H9 (cell line): Measurements from ENCODE around the gene DRD4. TPM values are rescaled to one million over a fixed set of nuclear protein-coding genes. Genes with fewer than 3 reads are reported as not detected.

Experiments used
- DNase-seq: peaks from one replicate; pipeline ENCODE4 v3.0.0-alpha.2; 2017
- H2AFZ ChIP-seq: one replicate; pipeline ENCODE4 v1.6.1; 2013; ENCODE audit warnings: mild to moderate bottlenecking, low read length, control low read depth, moderate library complexity
- H2AK5ac ChIP-seq: 2 replicates; pipeline ENCODE4 v1.6.1; 2013; ENCODE audit warnings: low read length, control low read depth, mixed read lengths; ENCODE audit not compliant: insufficient read length
- H2BK120ac ChIP-seq: one replicate; pipeline ENCODE4 v1.6.1; 2013; ENCODE audit warnings: low read depth, mild to moderate bottlenecking, low read length, control low read depth, inconsistent platforms; ENCODE audit not compliant: poor library complexity, severe bottlenecking
- H2BK12ac ChIP-seq: 2 replicates; pipeline ENCODE4 v1.6.1; 2013; ENCODE audit warnings: low read length, control low read depth, mixed read lengths, low read depth; ENCODE audit not compliant: insufficient read length
- H2BK15ac ChIP-seq: 2 replicates; pipeline ENCODE4 v1.6.1; 2013; ENCODE audit warnings: low read depth, low read length, control low read depth
- H2BK20ac ChIP-seq: one replicate; pipeline ENCODE4 v1.6.1; 2013; ENCODE audit warnings: low read depth, mild to moderate bottlenecking, low read length, control low read depth, inconsistent platforms; ENCODE audit not compliant: poor library complexity, severe bottlenecking
- H2BK5ac ChIP-seq: 2 replicates; pipeline ENCODE4 v1.6.1; 2013; ENCODE audit warnings: low read length, control low read depth, mixed read lengths; ENCODE audit not compliant: insufficient read length
- H3K14ac ChIP-seq: 2 replicates; pipeline ENCODE4 v1.6.1; 2013; ENCODE audit warnings: low read length, control low read depth; ENCODE audit not compliant: insufficient read depth
- H3K18ac ChIP-seq: 2 replicates; pipeline ENCODE4 v1.6.1; 2013; ENCODE audit warnings: low read depth, mild to moderate bottlenecking, mixed read lengths, low read length, control low read depth; ENCODE audit not compliant: insufficient read length
- H3K23ac ChIP-seq: 2 replicates; pipeline ENCODE4 v1.6.1; 2013; ENCODE audit warnings: low read length, control low read depth, mixed read lengths, low read depth; ENCODE audit not compliant: insufficient read length
- H3K23me2 ChIP-seq: 2 replicates; pipeline ENCODE4 v1.6.1; 2013; ENCODE audit warnings: low read depth, mild to moderate bottlenecking, mixed read lengths, low read length, control low read depth; ENCODE audit not compliant: insufficient read length, poor library complexity, severe bottlenecking
- H3K27ac ChIP-seq: 2 replicates; pipeline ENCODE4 v1.5.1; 2013; ENCODE audit warnings: low read length, control low read depth, mixed read lengths, low read depth; ENCODE audit not compliant: insufficient read length
- H3K27me3 ChIP-seq: 2 replicates; pipeline ENCODE4 v1.6.1; 2013; ENCODE audit warnings: low read length, control low read depth, inconsistent platforms; ENCODE audit not compliant: insufficient read depth
- H3K4ac ChIP-seq: 2 replicates; pipeline ENCODE4 v1.6.1; 2013; ENCODE audit warnings: low read depth, mild to moderate bottlenecking, control low read depth, inconsistent platforms, low read length, moderate library complexity
- H3K4me1 ChIP-seq: 2 replicates; pipeline ENCODE4 v1.6.1; 2013; ENCODE audit warnings: low read length, control low read depth, inconsistent platforms; ENCODE audit not compliant: insufficient read depth
- H3K4me2 ChIP-seq: 2 replicates; pipeline ENCODE4 v1.6.1; 2013; ENCODE audit warnings: low read length, control low read depth, mixed read lengths; ENCODE audit not compliant: insufficient read length, insufficient read depth
- H3K56ac ChIP-seq: 2 replicates; pipeline ENCODE4 v1.6.1; 2013; ENCODE audit warnings: low read depth, mild to moderate bottlenecking, mixed read lengths, low read length, control low read depth; ENCODE audit not compliant: insufficient read length
- H3K79me1 ChIP-seq: 2 replicates; pipeline ENCODE4 v1.6.1; 2013; ENCODE audit warnings: low read depth, mild to moderate bottlenecking, moderate library complexity, low read length, control low read depth, inconsistent platforms; ENCODE audit not compliant: insufficient read depth, poor library complexity, severe bottlenecking
- H3K79me2 ChIP-seq: 2 replicates; pipeline ENCODE4 v1.6.1; 2013; ENCODE audit warnings: low read length, control low read depth, inconsistent platforms; ENCODE audit not compliant: insufficient read depth
- H3K9ac ChIP-seq: 2 replicates; pipeline ENCODE4 v1.6.1; 2013; ENCODE audit warnings: low read length, control low read depth, mixed read lengths; ENCODE audit not compliant: insufficient read length; ENCODE audit errors: extremely low read depth
- H3K9me3 ChIP-seq: one replicate; pipeline ENCODE4 v1.6.1; 2013; ENCODE audit warnings: low read depth, low read length, inconsistent platforms; ENCODE audit not compliant: control insufficient read depth
- H3T11ph ChIP-seq: one replicate; pipeline ENCODE4 v1.6.1; 2013; ENCODE audit warnings: mild to moderate bottlenecking, low read length, control low read depth, inconsistent platforms
- H4K20me1 ChIP-seq: one replicate; pipeline ENCODE4 v1.6.1; 2013; ENCODE audit not compliant: control insufficient read depth, insufficient read length, insufficient read depth
- H4K5ac ChIP-seq: 2 replicates; pipeline ENCODE4 v1.6.1; 2013; ENCODE audit warnings: low read depth, mild to moderate bottlenecking, mixed read lengths, low read length, control low read depth; ENCODE audit not compliant: insufficient read length
- H4K8ac ChIP-seq: replicated peaks from 2 replicates; pipeline ENCODE4 v1.6.1; 2013; ENCODE audit warnings: low read length, control low read depth, mixed read lengths, low read depth; ENCODE audit not compliant: insufficient read length
- H4K91ac ChIP-seq: 2 replicates; pipeline ENCODE4 v1.6.1; 2013; ENCODE audit warnings: low read depth, mild to moderate bottlenecking, moderate library complexity, mixed read lengths, low read length, control low read depth; ENCODE audit not compliant: insufficient read length
- H3K27ac Mint-ChIP-seq, 3 experiments: 2 replicates in 2 of 3; 3 replicates in 1 of 3; pipeline ENCODE4 v1.8.0; 2020 to 2021; ENCODE audit warnings: mixed read lengths in 3 of 3, mild to moderate bottlenecking in 1 of 3, moderate library complexity in 1 of 3
- H3K27me3 Mint-ChIP-seq: 2 replicates; pipeline ENCODE4 v1.8.0; 2021; ENCODE audit warnings: low read depth, mild to moderate bottlenecking, moderate library complexity, mixed read lengths
- H3K36me3 Mint-ChIP-seq, 3 experiments: 2 replicates in 2 of 3; 3 replicates in 1 of 3; pipeline ENCODE4 v1.8.0; 2020 to 2021; ENCODE audit warnings: low read depth in 3 of 3, mixed read lengths in 3 of 3; ENCODE audit not compliant: insufficient read depth in 1 of 3
- H3K4me1 Mint-ChIP-seq, 2 experiments: 2 replicates each; pipeline ENCODE4 v1.8.0; 2020; ENCODE audit warnings: mixed read lengths in 2 of 2
- H3K4me3 Mint-ChIP-seq, 2 experiments: 2 replicates in 1 of 2; 3 replicates in 1 of 2; pipeline ENCODE4 v1.8.0; 2020 to 2021; ENCODE audit warnings: mild to moderate bottlenecking in 2 of 2, mixed read lengths in 2 of 2, moderate library complexity in 1 of 2
- H3K9me3 Mint-ChIP-seq, 2 experiments: 2 replicates in 1 of 2; 3 replicates in 1 of 2; pipeline ENCODE4 v1.8.0; 2020; ENCODE audit warnings: mild to moderate bottlenecking in 2 of 2, mixed read lengths in 2 of 2, moderate library complexity in 1 of 2
- WGBS: extraction: QIAGEN DNeasy Blood & Tissue Kit; methylation state at CpG from one replicate; pipeline ENCODE4 v1.1.7; 2013; ENCODE audit warnings: missing lambda C conversion rate, low lambda C conversion rate, mixed read lengths; ENCODE audit not compliant: insufficient read length; ENCODE audit errors: extremely low coverage; 5-methylcytosine and 5-hydroxymethylcytosine counted together
- total RNA-seq: library from RNA; stranded (reverse); gene quantifications from 2 replicates; pipeline ENCODE4 v1.2.1, GENCODE V29; 2021
- TF ChIP-seq, protein P1 (sequence below): fragments of 200-600 bp; sonication (generic); conservative IDR thresholded peaks from 3 replicates; pipeline ENCODE4 v1.8.0; 2021; ENCODE audit warnings: antibody characterized with exemption, mild to moderate bottlenecking

The DRD4 gene
- total RNA-seq, 1 experiment from 2014 or later, result 6.8 TPM

DNA sequence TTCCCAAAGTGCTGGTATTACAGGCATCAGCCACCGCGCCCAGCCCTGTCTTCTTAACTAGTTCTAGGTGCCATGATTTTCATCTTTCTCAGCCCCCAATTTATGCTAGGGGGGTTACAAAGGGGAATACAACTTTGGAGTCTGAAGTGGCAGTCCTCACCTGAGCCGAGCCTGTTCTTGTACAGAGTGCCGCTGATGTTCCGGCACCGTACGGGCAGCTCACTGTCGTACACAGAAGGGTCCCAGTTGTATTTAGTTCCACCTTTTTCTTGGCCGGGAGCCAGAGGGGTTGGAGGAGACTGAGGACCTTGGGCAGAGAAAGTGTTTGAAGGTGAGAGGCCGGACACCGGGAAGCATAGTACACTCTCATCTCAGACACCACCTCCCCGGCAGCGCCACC is 50.7 kb downstream of the DRD4 start:
- H2AK5ac ChIP-seq, result no peak overlapping the region
- H4K8ac ChIP-seq, result no peak overlapping the region
- WGBS, result no CpG with 5 or more reads among the region's 13 CpGs
- H3K4me2 ChIP-seq, result no peak overlapping the region
- H3K27me3 ChIP-seq, result no peaks in the 10 kb centered on the region
- H3K79me2 ChIP-seq, result peaks cover 3% of the 10 kb centered on the region; the same call in 1 of the 2 replicates
- H2BK12ac ChIP-seq, result no peak overlapping the region
- TF ChIP-seq, protein P1, sequence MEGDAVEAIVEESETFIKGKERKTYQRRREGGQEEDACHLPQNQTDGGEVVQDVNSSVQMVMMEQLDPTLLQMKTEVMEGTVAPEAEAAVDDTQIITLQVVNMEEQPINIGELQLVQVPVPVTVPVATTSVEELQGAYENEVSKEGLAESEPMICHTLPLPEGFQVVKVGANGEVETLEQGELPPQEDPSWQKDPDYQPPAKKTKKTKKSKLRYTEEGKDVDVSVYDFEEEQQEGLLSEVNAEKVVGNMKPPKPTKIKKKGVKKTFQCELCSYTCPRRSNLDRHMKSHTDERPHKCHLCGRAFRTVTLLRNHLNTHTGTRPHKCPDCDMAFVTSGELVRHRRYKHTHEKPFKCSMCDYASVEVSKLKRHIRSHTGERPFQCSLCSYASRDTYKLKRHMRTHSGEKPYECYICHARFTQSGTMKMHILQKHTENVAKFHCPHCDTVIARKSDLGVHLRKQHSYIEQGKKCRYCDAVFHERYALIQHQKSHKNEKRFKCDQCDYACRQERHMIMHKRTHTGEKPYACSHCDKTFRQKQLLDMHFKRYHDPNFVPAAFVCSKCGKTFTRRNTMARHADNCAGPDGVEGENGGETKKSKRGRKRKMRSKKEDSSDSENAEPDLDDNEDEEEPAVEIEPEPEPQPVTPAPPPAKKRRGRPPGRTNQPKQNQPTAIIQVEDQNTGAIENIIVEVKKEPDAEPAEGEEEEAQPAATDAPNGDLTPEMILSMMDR, result no peak
- Mint-ChIP-seq H3K36me3 (peaks cover 50 to 75% (median 66%) of the 10 kb centered on the region in 3 experiments), H3K4me3 (no peak overlapping the region), H3K27me3 (no peaks in the 10 kb centered on the region), H3K27ac (no peak overlapping the region), H3K9me3 (no peaks in the 10 kb centered on the region), H3K4me1 (peaks cover 27 to 34% of the 10 kb centered on the region in 2 experiments)
- no peaks in the 10 kb centered on the region for H3K9me3 ChIP-seq
- H3K23ac ChIP-seq, result no peak overlapping the region
- H3T11ph ChIP-seq, result no peak overlapping the region
- no peak overlapping the region for H4K5ac ChIP-seq
- H2AFZ ChIP-seq, result no peak overlapping the region
- H2BK20ac ChIP-seq, result no peak overlapping the region
- H3K9ac ChIP-seq, result no peak overlapping the region
- H3K23me2 ChIP-seq, result no peaks in the 10 kb centered on the region
- peaks cover 3% of the 10 kb centered on the region for H3K79me1 ChIP-seq
- H4K91ac ChIP-seq, result no peak overlapping the region
- H3K27ac ChIP-seq, result no peak overlapping the region
- H2BK120ac ChIP-seq, result no peak overlapping the region
- H2BK5ac ChIP-seq, result no peak overlapping the region
- no peak overlapping the region for H2BK15ac ChIP-seq
- H3K4me1 ChIP-seq, result 0 out of 2 replicates have a peak, but pooled peaks cover 2% of the 10 kb centered on the region
- no peak overlapping the region for H3K56ac ChIP-seq
- no peaks in the 10 kb centered on the region for H4K20me1 ChIP-seq
- no peak for DNase-seq
- H3K4ac ChIP-seq, result no peak overlapping the region
- no peak overlapping the region for H3K14ac ChIP-seq
- H3K18ac ChIP-seq, result no peak overlapping the region
